Smooth muscle cell (in vitro differentiated cells): ENCODE data around the gene CCDC120. TPM values are rescaled to one million over a fixed set of nuclear protein-coding genes. Genes with fewer than 3 reads are reported as not detected.

Experiments
- DNase-seq: peaks from one replicate; lab custom pipeline; 2025; ENCODE audit not compliant: unreplicated experiment; lab: John Stamatoyannopoulos, UW
- H2AFZ ChIP-seq: fragments of 200-600 bp; sonication (generic); 2 replicates; pipeline ENCODE4 v1.6.0; 2016; ENCODE audit warnings: antibody characterized with exemption, low read depth, mild to moderate bottlenecking
- H3F3A ChIP-seq: fragments of 200-600 bp; sonication (generic); 2 replicates; pipeline ENCODE4 v1.6.0; 2017; ENCODE audit warnings: antibody characterized with exemption, low read depth
- H3K27ac ChIP-seq: fragments of 200-600 bp; sonication (generic); 2 replicates; pipeline ENCODE4 v1.5.1; 2016; ENCODE audit warnings: low read depth, mild to moderate bottlenecking
- H3K27me3 ChIP-seq: fragments of 200-600 bp; sonication (generic); 2 replicates; pipeline ENCODE4 v1.6.1; 2016; ENCODE audit warnings: low read depth, mild to moderate bottlenecking
- H3K36me3 ChIP-seq: fragments of 200-600 bp; sonication (generic); 2 replicates; pipeline ENCODE4 v1.5.1; 2016; ENCODE audit warnings: low read depth
- H3K4me1 ChIP-seq: fragments of 200-600 bp; sonication (generic); 2 replicates; pipeline ENCODE4 v1.5.1; 2016; ENCODE audit warnings: low read depth
- H3K4me2 ChIP-seq: fragments of 200-600 bp; sonication (generic); 2 replicates; pipeline ENCODE4 v1.6.0; 2016; ENCODE audit warnings: mild to moderate bottlenecking
- H3K4me3 ChIP-seq: fragments of 200-600 bp; sonication (generic); 2 replicates; pipeline ENCODE4 v1.5.1; 2016; ENCODE audit warnings: mild to moderate bottlenecking
- H3K79me2 ChIP-seq: fragments of 200-600 bp; sonication (generic); 2 replicates; pipeline ENCODE4 v1.6.0; 2016; ENCODE audit warnings: low read depth, mild to moderate bottlenecking
- H3K9ac ChIP-seq: fragments of 200-600 bp; sonication (generic); 2 replicates; pipeline ENCODE4 v1.6.0; 2016; ENCODE audit warnings: low read depth
- H3K9me3 ChIP-seq: fragments of 200-600 bp; sonication (generic); replicated peaks from 2 replicates; pipeline ENCODE4 v1.5.1; 2016; ENCODE audit warnings: low read depth
- H4K20me1 ChIP-seq: fragments of 200-600 bp; sonication (generic); 2 replicates; pipeline ENCODE4 v1.6.0; 2016; ENCODE audit warnings: low read depth
- WGBS: methylation state at CpG from one replicate; pipeline ENCODE4 v1.1.7; 2016; ENCODE audit warnings: low lambda C conversion rate; 5-methylcytosine and 5-hydroxymethylcytosine counted together
- polyA plus RNA-seq: library from polyadenylated mRNA; unstranded; fragments of >200 nt; fragmentation: Nextera tagmentation; extraction: Ambion mirVana; gene quantifications from 2 replicates; pipeline ENCODE4 v1.2.1, GENCODE V29; 2016
- total RNA-seq: library from RNA; depleted of rRNA; stranded (reverse); fragments of >200 nt; gene quantifications from 2 replicates; pipeline ENCODE4 v1.2.3, GENCODE V29; 2014
- TF ChIP-seq, protein P1 (sequence below): fragments of 200-600 bp; sonication (generic); IDR thresholded peaks from 2 replicates; pipeline ENCODE4 v1.5.1; 2017; ENCODE audit warnings: borderline replicate concordance, mild to moderate bottlenecking, antibody characterized with exemption; ENCODE audit not compliant: insufficient read depth, poor library complexity, severe bottlenecking

Gene CCDC120
- total and polyA plus RNA-seq, 2 experiments from 2014 or later: 2.0 to 5.4 TPM

DNA sequence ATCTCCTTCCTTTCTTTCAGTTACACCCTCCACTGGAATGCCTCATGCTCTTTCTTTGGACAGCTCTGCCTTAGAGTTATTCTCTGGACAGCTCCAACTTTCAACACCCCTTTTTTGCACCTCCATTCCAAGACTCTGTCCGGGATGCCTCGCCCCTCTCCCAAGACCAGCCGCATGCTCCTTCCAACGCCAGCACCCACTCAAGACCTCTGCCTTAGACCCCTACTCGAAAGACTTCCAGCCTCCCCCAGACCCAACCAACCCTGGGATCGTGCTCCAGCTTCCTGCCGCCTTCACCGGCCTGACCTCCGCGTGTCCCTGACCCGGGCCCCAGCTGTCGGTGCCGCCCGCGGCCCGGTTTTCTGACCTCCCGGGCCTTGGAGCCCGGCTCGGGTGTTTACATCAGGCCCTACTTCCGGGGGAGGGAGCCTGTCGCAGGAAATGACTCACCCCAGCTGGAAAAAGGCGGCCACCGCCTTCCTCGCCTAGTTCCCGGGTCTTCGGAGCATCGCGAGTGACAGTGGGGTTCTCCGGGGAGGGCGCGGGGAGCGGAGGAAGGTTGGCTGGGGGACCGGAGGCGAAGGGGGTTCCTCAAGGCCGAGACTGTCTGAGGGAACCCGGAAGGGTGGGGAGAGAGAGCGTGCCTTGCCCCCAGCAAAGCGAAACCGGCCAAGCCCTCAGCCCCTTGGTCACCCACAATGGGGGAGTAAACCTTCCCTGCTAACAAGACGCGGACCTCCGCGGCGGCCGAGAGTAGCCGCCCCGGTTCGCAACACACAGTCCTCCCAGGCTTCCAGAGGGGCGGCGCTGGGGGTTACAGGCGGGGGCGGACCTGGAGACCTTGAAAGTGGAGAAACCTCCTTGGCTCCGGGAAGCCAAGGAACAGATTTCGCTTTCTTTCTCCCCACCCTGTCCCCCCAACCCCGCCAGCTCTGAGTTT is 21.0 kb downstream of the CCDC120 start, which contains the start of gene WDR45:
Gene WDR45 (minus strand): TSS at position 399 of the 940 bp plus-strand sequence. CDS start 1,792 bp downstream, outside the sequence.
- no peaks in the 10 kb centered on the region for H4K20me1 ChIP-seq

GRCh38 chrX:49082271-49082871 is 23.6 kb downstream of the CCDC120 start:
- H2AFZ ChIP-seq: no peak overlapping the region
- WGBS: 81% methylated on average over 4 of the region's 4 CpGs
- H4K20me1 ChIP-seq: no peaks in the 10 kb centered on the region
- no peaks in the 10 kb centered on the region for H3F3A ChIP-seq
- H3K27me3 ChIP-seq: no peaks in the 10 kb centered on the region
- no peak overlapping the region for H3K4me2 ChIP-seq
- H3K4me3 ChIP-seq: no peak overlapping the region
- TF ChIP-seq, protein P1, sequence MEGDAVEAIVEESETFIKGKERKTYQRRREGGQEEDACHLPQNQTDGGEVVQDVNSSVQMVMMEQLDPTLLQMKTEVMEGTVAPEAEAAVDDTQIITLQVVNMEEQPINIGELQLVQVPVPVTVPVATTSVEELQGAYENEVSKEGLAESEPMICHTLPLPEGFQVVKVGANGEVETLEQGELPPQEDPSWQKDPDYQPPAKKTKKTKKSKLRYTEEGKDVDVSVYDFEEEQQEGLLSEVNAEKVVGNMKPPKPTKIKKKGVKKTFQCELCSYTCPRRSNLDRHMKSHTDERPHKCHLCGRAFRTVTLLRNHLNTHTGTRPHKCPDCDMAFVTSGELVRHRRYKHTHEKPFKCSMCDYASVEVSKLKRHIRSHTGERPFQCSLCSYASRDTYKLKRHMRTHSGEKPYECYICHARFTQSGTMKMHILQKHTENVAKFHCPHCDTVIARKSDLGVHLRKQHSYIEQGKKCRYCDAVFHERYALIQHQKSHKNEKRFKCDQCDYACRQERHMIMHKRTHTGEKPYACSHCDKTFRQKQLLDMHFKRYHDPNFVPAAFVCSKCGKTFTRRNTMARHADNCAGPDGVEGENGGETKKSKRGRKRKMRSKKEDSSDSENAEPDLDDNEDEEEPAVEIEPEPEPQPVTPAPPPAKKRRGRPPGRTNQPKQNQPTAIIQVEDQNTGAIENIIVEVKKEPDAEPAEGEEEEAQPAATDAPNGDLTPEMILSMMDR: no peak
- H3K4me1 ChIP-seq: no peaks in the 10 kb centered on the region
- H3K79me2 ChIP-seq: no peaks in the 10 kb centered on the region
- no peaks in the 10 kb centered on the region for H3K9me3 ChIP-seq
- no peak for DNase-seq
- no peak overlapping the region for H3K9ac ChIP-seq
- no peaks in the 10 kb centered on the region for H3K36me3 ChIP-seq
- H3K27ac ChIP-seq: no peak overlapping the region

More for the DNA sequence above, 21.0 kb downstream of the CCDC120 start, which contains the start of gene WDR45:
- Histone ChIP-seq H3K9ac (peak within 1 kb of the TSS; percentile 86), H3K4me3 (peak within 1 kb of the TSS; percentile 70), H3K4me2 (peak within 1 kb of the TSS; percentile 86), H3K27ac (peak within 1 kb of the TSS; percentile 75), H3F3A (no peaks in the 10 kb centered on the region), H3K79me2 (no peaks in the 10 kb centered on the region), H3K9me3 (no peaks in the 10 kb centered on the region), H3K27me3 (no peaks in the 10 kb centered on the region), H2AFZ (peak within 1 kb of the TSS; percentile 8), H3K36me3 (no peaks in the 10 kb centered on the region), H3K4me1 (no peaks in the 10 kb centered on the region)
- WGBS: 41% methylated on average over 54 of the region's 55 CpGs
- TF ChIP-seq, protein P1: no peak
- DNase-seq: peak; percentile 16

DNA sequence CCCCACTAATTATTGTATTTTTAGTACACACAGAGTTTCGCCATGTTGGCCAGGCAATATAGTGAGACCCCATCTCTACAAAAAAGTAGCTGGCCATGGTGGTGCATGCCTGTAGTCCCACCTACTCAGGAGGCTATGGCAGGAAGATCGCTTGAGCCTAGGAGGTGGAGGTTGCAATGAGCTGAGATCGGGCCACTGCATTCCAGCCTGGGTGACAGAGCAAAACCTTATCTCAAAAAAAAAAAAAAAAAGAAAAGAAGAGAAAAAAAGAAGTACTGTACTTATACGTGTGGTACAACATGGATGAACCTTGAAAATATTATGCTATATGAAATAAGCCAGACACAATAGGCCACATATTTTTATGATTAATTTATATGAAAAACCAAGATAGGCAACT is 30.8 kb downstream of the CCDC120 start:
- WGBS: 81% methylated on average over 4 of the region's 4 CpGs

More for the DNA sequence above, 30.8 kb downstream of the CCDC120 start:
- H3K4me2 ChIP-seq: no peak overlapping the region
- H3K9ac ChIP-seq: no peak overlapping the region
- H3K79me2 ChIP-seq: no peaks in the 10 kb centered on the region
- no peak for DNase-seq
- no peaks in the 10 kb centered on the region for H4K20me1 ChIP-seq
- TF ChIP-seq, protein P1: no peak
- no peak overlapping the region for H2AFZ ChIP-seq
- no peaks in the 10 kb centered on the region for H3K36me3 ChIP-seq
- no peaks in the 10 kb centered on the region for H3F3A ChIP-seq
- H3K27ac ChIP-seq: no peak overlapping the region
- H3K4me1 ChIP-seq: no peaks in the 10 kb centered on the region
- no peaks in the 10 kb centered on the region for H3K27me3 ChIP-seq
- H3K4me3 ChIP-seq: no peak overlapping the region
- H3K9me3 ChIP-seq: no peaks in the 10 kb centered on the region
